Smooth muscle cell (in vitro differentiated cells): ENCODE measurements around the gene GADD45G. TPM values are rescaled to one million over a fixed set of nuclear protein-coding genes. Genes with fewer than 3 reads are reported as not detected.
A peak's percentile ranks its signal among the peaks of the same experiment; 100 is the strongest.

ENCODE experiments used
- DNase-seq: peaks from one replicate; lab custom pipeline; 2025; ENCODE audit not compliant: unreplicated experiment; lab: John Stamatoyannopoulos, UW
- H2AFZ ChIP-seq: fragments of 200-600 bp; sonication (generic); 2 replicates; pipeline ENCODE4 v1.6.0; 2016; ENCODE audit warnings: antibody characterized with exemption, low read depth, mild to moderate bottlenecking
- H3F3A ChIP-seq: fragments of 200-600 bp; sonication (generic); 2 replicates; pipeline ENCODE4 v1.6.0; 2017; ENCODE audit warnings: antibody characterized with exemption, low read depth
- H3K27ac ChIP-seq: fragments of 200-600 bp; sonication (generic); 2 replicates; pipeline ENCODE4 v1.5.1; 2016; ENCODE audit warnings: low read depth, mild to moderate bottlenecking
- H3K27me3 ChIP-seq: fragments of 200-600 bp; sonication (generic); 2 replicates; pipeline ENCODE4 v1.6.1; 2016; ENCODE audit warnings: low read depth, mild to moderate bottlenecking
- H3K36me3 ChIP-seq: fragments of 200-600 bp; sonication (generic); 2 replicates; pipeline ENCODE4 v1.5.1; 2016; ENCODE audit warnings: low read depth
- H3K4me1 ChIP-seq: fragments of 200-600 bp; sonication (generic); 2 replicates; pipeline ENCODE4 v1.5.1; 2016; ENCODE audit warnings: low read depth
- H3K4me2 ChIP-seq: fragments of 200-600 bp; sonication (generic); 2 replicates; pipeline ENCODE4 v1.6.0; 2016; ENCODE audit warnings: mild to moderate bottlenecking
- H3K4me3 ChIP-seq: fragments of 200-600 bp; sonication (generic); 2 replicates; pipeline ENCODE4 v1.5.1; 2016; ENCODE audit warnings: mild to moderate bottlenecking
- H3K79me2 ChIP-seq: fragments of 200-600 bp; sonication (generic); 2 replicates; pipeline ENCODE4 v1.6.0; 2016; ENCODE audit warnings: low read depth, mild to moderate bottlenecking
- H3K9ac ChIP-seq: fragments of 200-600 bp; sonication (generic); 2 replicates; pipeline ENCODE4 v1.6.0; 2016; ENCODE audit warnings: low read depth
- H3K9me3 ChIP-seq: fragments of 200-600 bp; sonication (generic); replicated peaks from 2 replicates; pipeline ENCODE4 v1.5.1; 2016; ENCODE audit warnings: low read depth
- H4K20me1 ChIP-seq: fragments of 200-600 bp; sonication (generic); 2 replicates; pipeline ENCODE4 v1.6.0; 2016; ENCODE audit warnings: low read depth
- WGBS: methylation state at CpG from one replicate; pipeline ENCODE4 v1.1.7; 2016; ENCODE audit warnings: low lambda C conversion rate; 5-methylcytosine and 5-hydroxymethylcytosine counted together
- polyA plus RNA-seq: library from polyadenylated mRNA; unstranded; fragments of >200 nt; fragmentation: Nextera tagmentation; extraction: Ambion mirVana; gene quantifications from 2 replicates; pipeline ENCODE4 v1.2.1, GENCODE V29; 2016
- total RNA-seq: library from RNA; depleted of rRNA; stranded (reverse); fragments of >200 nt; gene quantifications from 2 replicates; pipeline ENCODE4 v1.2.3, GENCODE V29; 2014
- TF ChIP-seq, protein P1 (sequence below): fragments of 200-600 bp; sonication (generic); IDR thresholded peaks from 2 replicates; pipeline ENCODE4 v1.5.1; 2017; ENCODE audit warnings: borderline replicate concordance, mild to moderate bottlenecking, antibody characterized with exemption; ENCODE audit not compliant: insufficient read depth, poor library complexity, severe bottlenecking

Gene GADD45G
- total and polyA plus RNA-seq, 2 experiments from 2014 or later, result 6.9 to 10.7 TPM

GRCh38 chr9:89606624-89607311 lies 2.0 kb downstream of the GADD45G start:
- peak overlapping the region; percentile 62 for H3K4me3 ChIP-seq
- peaks cover 7% of the 10 kb centered on the region for H3F3A ChIP-seq
- peak overlapping the region; percentile 85 for H3K27ac ChIP-seq
- H3K36me3 ChIP-seq, result no peaks in the 10 kb centered on the region
- H3K4me2 ChIP-seq, result peak overlapping the region; percentile 96
- H3K9ac ChIP-seq, result no peak overlapping the region
- DNase-seq, result no peak
- H4K20me1 ChIP-seq, result peaks cover 6% of the 10 kb centered on the region
- H3K9me3 ChIP-seq, result no peaks in the 10 kb centered on the region
- WGBS, result 13% methylated on average over 6 of the region's 7 CpGs
- peaks cover 28% of the 10 kb centered on the region for H3K4me1 ChIP-seq
- TF ChIP-seq, protein P1, sequence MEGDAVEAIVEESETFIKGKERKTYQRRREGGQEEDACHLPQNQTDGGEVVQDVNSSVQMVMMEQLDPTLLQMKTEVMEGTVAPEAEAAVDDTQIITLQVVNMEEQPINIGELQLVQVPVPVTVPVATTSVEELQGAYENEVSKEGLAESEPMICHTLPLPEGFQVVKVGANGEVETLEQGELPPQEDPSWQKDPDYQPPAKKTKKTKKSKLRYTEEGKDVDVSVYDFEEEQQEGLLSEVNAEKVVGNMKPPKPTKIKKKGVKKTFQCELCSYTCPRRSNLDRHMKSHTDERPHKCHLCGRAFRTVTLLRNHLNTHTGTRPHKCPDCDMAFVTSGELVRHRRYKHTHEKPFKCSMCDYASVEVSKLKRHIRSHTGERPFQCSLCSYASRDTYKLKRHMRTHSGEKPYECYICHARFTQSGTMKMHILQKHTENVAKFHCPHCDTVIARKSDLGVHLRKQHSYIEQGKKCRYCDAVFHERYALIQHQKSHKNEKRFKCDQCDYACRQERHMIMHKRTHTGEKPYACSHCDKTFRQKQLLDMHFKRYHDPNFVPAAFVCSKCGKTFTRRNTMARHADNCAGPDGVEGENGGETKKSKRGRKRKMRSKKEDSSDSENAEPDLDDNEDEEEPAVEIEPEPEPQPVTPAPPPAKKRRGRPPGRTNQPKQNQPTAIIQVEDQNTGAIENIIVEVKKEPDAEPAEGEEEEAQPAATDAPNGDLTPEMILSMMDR, result no peak
- H3K79me2 ChIP-seq, result no peaks in the 10 kb centered on the region
- H3K27me3 ChIP-seq, result no peaks in the 10 kb centered on the region
- no peak overlapping the region for H2AFZ ChIP-seq

- H3K9ac ChIP-seq, result no peak overlapping the region
- WGBS, result 82% methylated on average over 3 of the region's 3 CpGs
- no peak for DNase-seq
Observed at GRCh38 chr9:89608641-89609335, 4.0 kb downstream of the GADD45G start.

GRCh38 chr9:89609426-89610006 lies 4.7 kb downstream of the GADD45G start:
- Histone ChIP-seq H4K20me1 (peaks cover 6% of the 10 kb centered on the region), H3K27ac (no peak overlapping the region), H3K4me3 (no peak overlapping the region), H3K79me2 (no peaks in the 10 kb centered on the region), H3K9ac (no peak overlapping the region), H3K4me2 (no peak overlapping the region), H3K36me3 (no peaks in the 10 kb centered on the region), H3K27me3 (no peaks in the 10 kb centered on the region), H2AFZ (no peak overlapping the region), H3K4me1 (peaks cover 17% of the 10 kb centered on the region), H3F3A (peaks cover 7% of the 10 kb centered on the region), H3K9me3 (no peaks in the 10 kb centered on the region)
- TF ChIP-seq, protein P1, result no peak
- DNase-seq, result no peak
- WGBS, result 86% methylated on average over 8 of the region's 8 CpGs

More at GRCh38 chr9:89608641-89609335, 4.0 kb downstream of the GADD45G start:
- peaks cover 7% of the 10 kb centered on the region for H3F3A ChIP-seq
- peaks cover 23% of the 10 kb centered on the region for H3K4me1 ChIP-seq
- H3K4me2 ChIP-seq, result no peak overlapping the region
- no peak overlapping the region for H3K4me3 ChIP-seq
- no peaks in the 10 kb centered on the region for H3K9me3 ChIP-seq
- H4K20me1 ChIP-seq, result peaks cover 6% of the 10 kb centered on the region
- no peaks in the 10 kb centered on the region for H3K79me2 ChIP-seq
- TF ChIP-seq, protein P1, result no peak
- H3K36me3 ChIP-seq, result no peaks in the 10 kb centered on the region
- no peak overlapping the region for H3K27ac ChIP-seq
- H2AFZ ChIP-seq, result no peak overlapping the region
- no peaks in the 10 kb centered on the region for H3K27me3 ChIP-seq
